ENCODE measurements around the gene ADAM22. TPM values are rescaled to one million over a fixed set of nuclear protein-coding genes. Genes with fewer than 3 reads are reported as not detected.

ADAM22 gene
- total and polyA plus RNA-seq, 2 donors (not counting 1 experiment from before 2014, with no cell fraction given) = 0.30 to 1.8 TPM

- H3K4me1 Mint-ChIP-seq = peaks cover 27% of the 10 kb centered on the region
- peak; percentile 96 for ATAC-seq (ENCODE audit: low read depth)
- Histone ChIP-seq H3K4me2 (replicated peaks; ENCODE audit: low read depth, low read length, poor library complexity, severe bottlenecking) (peak within 1 kb of the TSS; percentile 90), H4K20me1 (ENCODE audit: control insufficient read depth, insufficient read depth, low read length, poor library complexity, severe bottlenecking) (no peaks in the 10 kb centered on the region), H3K9me3 (ENCODE audit: control extremely low read depth in 1 of 3, control insufficient read depth in 2 of 3, insufficient read depth in 1 of 3, low read length in 2 of 3) (no peaks in the 10 kb centered on the region), H3K27me3 (replicated peaks in 1 of 4; ENCODE audit: control extremely low read depth in 1 of 4, control insufficient read depth in 3 of 4, insufficient read depth in 4 of 4, low read length in 3 of 4) (no peaks in the 10 kb centered on the region), H3K9ac (ENCODE audit: low read length) (peak within 1 kb of the TSS; percentile 85), H3K36me3 (replicated peaks in 1 of 2; ENCODE audit: control extremely low read depth in 1 of 2, control insufficient read depth in 1 of 2, extremely low read depth in 1 of 2, insufficient read depth in 2 of 2, low read length in 1 of 2) (peaks cover 0 to 16% of the 10 kb centered on the region in 2 experiments), H3K4me1 (ENCODE audit: control insufficient read depth in 2 of 2, insufficient read depth in 2 of 2, low read length in 2 of 2) (peaks cover 13 to 25% of the 10 kb centered on the region in 2 donors), H2AFZ (ENCODE audit: insufficient read depth, low read depth, low read length, poor library complexity, severe bottlenecking) (peak within 1 kb of the TSS; percentile 90), H3K4me3 (ENCODE audit: control extremely low read depth in 1 of 5, extremely low read depth in 1 of 5, insufficient read depth in 1 of 5, low read depth in 2 of 5, low read length in 4 of 5) (peak within 1 kb of the TSS; percentile 83 to 91 (median 88)), H3K27ac (ENCODE audit: low read length in 2 of 2) (peak within 1 kb of the TSS; percentile 68 to 78), H3K79me2 (ENCODE audit: control insufficient read depth, insufficient read depth, low read length) (peaks cover 14% of the 10 kb centered on the region)
- H3K9me3 Mint-ChIP-seq (ENCODE audit: insufficient read depth) = no peaks in the 10 kb centered on the region
- peak within 1 kb of the TSS; percentile 95 for H3K27ac Mint-ChIP-seq
- intact Hi-C loops (cut with micrococcal nuclease) = loop anchor here (1.0 to 5.0 kb wide), 5 partner anchors 286 to 1068 kb away; partner anchors contain the start of genes ADAM22, CROT, DBF4 and DMTF1
- TF ChIP-seq EZH2 (IDR thresholded peaks at IDR 0.05; ENCODE audit: borderline replicate concordance, insufficient read depth, low read depth, low read length, poor library complexity, severe bottlenecking) (no peak), CTCF (IDR thresholded peaks at IDR 0.05) (peak; percentile 98)
- CTCF ChIA-PET = interaction anchor here (0.7 to 1.1 kb wide), 4 partner anchors 9 to 286 kb away, joined by 3 to 5 read pairs (median 4); partner anchors contain the start of gene ADAM22
- peak within 1 kb of the TSS; percentile 94 for H3K4me3 Mint-ChIP-seq
- DNase-seq = peak; percentile 94
- no peaks in the 10 kb centered on the region for H3K27me3 Mint-ChIP-seq
- WGBS (ENCODE audit: insufficient coverage) = under 1% methylated on average over 68 of the region's 75 CpGs
- POLR2A ChIA-PET = interaction anchor here (0.6 to 0.7 kb wide), 2 partner anchors 24 to 628 kb away, joined by 3 to 5 read pairs; no protein-coding TSS in a partner anchor
Observed at GRCh38 chr7:88219781-88220747, 286.0 kb downstream of the ADAM22 start, which contains the start of gene SRI. SRI (minus strand) TSS chr7:88220038; CDS start chr7:88220026, 12 bp downstream.
